SK-N-SH (cell line): ENCODE measurements around the gene FSIP1.

Source experiments
- SIN3A ChIP-seq: IDR thresholded peaks from 2 replicates; pipeline ENCODE4 v1.6.1; 2012; ENCODE audit warnings: low read depth, mild to moderate bottlenecking, low read length, moderate library complexity, borderline replicate concordance
- TAF1 ChIP-seq: IDR thresholded peaks from 2 replicates; pipeline ENCODE4 v1.6.1; 2012; ENCODE audit warnings: low read depth, mild to moderate bottlenecking, low read length, moderate library complexity, borderline replicate concordance
- TF ChIP-seq, protein P1 (sequence below): fragments of 200-600 bp; sonication (generic); IDR thresholded peaks from 2 replicates; pipeline ENCODE4 v1.6.1; 2017; ENCODE audit warnings: antibody characterized with exemption, mild to moderate bottlenecking, moderate library complexity
- TF ChIP-seq, protein P2 (sequence below): IDR thresholded peaks from 2 replicates; pipeline ENCODE4 v1.6.1; 2012; ENCODE audit warnings: mild to moderate bottlenecking, low read depth, low read length, moderate library complexity

DNA sequence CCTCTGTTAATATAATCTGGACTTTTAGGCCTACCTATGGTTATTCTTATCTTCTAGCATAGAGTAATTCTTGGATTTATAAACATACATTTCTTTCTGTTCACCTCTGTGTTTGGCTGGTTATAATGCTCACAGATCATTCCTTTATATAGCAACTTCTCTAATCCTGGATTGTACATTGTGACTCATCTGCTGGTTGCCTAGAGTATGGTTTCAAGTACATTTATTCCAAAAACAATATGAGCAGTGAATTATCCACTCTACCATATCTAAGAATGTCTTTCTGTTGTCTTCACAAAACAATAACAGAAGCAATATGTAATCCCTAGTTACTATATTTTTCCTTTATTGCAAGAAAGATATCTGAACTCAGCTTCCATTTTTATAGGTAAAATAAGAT, 35.3 kb downstream of the FSIP1 start:
- TF ChIP-seq SIN3A = no peak
- TF ChIP-seq TAF1 = no peak
- TF ChIP-seq, protein P1, sequence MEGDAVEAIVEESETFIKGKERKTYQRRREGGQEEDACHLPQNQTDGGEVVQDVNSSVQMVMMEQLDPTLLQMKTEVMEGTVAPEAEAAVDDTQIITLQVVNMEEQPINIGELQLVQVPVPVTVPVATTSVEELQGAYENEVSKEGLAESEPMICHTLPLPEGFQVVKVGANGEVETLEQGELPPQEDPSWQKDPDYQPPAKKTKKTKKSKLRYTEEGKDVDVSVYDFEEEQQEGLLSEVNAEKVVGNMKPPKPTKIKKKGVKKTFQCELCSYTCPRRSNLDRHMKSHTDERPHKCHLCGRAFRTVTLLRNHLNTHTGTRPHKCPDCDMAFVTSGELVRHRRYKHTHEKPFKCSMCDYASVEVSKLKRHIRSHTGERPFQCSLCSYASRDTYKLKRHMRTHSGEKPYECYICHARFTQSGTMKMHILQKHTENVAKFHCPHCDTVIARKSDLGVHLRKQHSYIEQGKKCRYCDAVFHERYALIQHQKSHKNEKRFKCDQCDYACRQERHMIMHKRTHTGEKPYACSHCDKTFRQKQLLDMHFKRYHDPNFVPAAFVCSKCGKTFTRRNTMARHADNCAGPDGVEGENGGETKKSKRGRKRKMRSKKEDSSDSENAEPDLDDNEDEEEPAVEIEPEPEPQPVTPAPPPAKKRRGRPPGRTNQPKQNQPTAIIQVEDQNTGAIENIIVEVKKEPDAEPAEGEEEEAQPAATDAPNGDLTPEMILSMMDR = no peak
- TF ChIP-seq, protein P2, sequence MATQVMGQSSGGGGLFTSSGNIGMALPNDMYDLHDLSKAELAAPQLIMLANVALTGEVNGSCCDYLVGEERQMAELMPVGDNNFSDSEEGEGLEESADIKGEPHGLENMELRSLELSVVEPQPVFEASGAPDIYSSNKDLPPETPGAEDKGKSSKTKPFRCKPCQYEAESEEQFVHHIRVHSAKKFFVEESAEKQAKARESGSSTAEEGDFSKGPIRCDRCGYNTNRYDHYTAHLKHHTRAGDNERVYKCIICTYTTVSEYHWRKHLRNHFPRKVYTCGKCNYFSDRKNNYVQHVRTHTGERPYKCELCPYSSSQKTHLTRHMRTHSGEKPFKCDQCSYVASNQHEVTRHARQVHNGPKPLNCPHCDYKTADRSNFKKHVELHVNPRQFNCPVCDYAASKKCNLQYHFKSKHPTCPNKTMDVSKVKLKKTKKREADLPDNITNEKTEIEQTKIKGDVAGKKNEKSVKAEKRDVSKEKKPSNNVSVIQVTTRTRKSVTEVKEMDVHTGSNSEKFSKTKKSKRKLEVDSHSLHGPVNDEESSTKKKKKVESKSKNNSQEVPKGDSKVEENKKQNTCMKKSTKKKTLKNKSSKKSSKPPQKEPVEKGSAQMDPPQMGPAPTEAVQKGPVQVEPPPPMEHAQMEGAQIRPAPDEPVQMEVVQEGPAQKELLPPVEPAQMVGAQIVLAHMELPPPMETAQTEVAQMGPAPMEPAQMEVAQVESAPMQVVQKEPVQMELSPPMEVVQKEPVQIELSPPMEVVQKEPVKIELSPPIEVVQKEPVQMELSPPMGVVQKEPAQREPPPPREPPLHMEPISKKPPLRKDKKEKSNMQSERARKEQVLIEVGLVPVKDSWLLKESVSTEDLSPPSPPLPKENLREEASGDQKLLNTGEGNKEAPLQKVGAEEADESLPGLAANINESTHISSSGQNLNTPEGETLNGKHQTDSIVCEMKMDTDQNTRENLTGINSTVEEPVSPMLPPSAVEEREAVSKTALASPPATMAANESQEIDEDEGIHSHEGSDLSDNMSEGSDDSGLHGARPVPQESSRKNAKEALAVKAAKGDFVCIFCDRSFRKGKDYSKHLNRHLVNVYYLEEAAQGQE = no peak
